Activated naive CD4-positive, alpha-beta T cell treated with anti-CD3 and anti-CD28 coated beads, Interleukin-2, amount 10 ng/mL, durations not matched to agents 5 hours and 36 hours (primary cell): ENCODE data around the gene ZNF93. TPM values are rescaled to one million over a fixed set of nuclear protein-coding genes. Genes with fewer than 3 reads are reported as not detected.

Source experiments
- total RNA-seq, 2 experiments: library from RNA; stranded (reverse); gene quantifications; one replicate each; pipeline ENCODE4 v1.2.3, GENCODE V29; 2021

ZNF93 gene
- total RNA-seq: 10 to 100 TPM; 13.1 to 14.4 TPM

DNA sequence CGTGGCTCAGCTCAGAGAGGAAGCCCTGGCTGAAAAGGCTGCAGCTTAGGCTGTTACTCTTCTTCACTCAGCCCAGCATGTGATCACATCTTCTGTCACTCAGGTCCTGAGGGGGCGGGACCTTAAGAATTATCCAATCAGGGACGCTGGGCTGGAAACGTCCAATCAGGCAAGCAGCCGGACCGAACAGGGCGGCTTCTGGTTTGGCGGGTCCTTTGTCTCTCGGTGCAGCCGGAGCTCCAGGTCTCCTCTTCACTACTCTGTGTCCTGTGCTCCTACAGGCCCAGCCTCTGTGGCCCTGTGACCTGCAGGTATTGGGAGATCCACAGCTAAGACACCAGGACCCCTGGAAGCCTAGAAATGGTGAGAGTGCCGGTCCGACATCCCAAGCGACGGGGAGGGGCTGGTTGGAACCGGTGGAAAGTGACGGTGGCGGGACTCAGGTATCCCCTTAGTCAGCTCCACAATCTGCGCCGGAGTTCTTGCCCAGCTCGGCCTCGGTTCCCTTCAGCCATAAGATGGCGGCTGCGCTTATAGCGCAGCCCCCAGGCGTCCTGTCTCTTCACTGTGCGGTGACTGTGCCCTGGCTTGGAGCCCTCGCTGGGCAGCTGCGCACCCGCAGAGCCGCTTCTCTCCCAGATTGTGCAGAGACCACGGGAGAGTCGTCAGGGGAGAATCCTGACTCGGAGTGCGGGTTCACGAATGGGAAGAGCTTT is at the start of gene ZNF93:
TSS of gene ZNF93 (plus strand) at position 218 of the 716 bp plus-strand sequence. CDS start at position 361, 143 bp downstream.

DNA sequence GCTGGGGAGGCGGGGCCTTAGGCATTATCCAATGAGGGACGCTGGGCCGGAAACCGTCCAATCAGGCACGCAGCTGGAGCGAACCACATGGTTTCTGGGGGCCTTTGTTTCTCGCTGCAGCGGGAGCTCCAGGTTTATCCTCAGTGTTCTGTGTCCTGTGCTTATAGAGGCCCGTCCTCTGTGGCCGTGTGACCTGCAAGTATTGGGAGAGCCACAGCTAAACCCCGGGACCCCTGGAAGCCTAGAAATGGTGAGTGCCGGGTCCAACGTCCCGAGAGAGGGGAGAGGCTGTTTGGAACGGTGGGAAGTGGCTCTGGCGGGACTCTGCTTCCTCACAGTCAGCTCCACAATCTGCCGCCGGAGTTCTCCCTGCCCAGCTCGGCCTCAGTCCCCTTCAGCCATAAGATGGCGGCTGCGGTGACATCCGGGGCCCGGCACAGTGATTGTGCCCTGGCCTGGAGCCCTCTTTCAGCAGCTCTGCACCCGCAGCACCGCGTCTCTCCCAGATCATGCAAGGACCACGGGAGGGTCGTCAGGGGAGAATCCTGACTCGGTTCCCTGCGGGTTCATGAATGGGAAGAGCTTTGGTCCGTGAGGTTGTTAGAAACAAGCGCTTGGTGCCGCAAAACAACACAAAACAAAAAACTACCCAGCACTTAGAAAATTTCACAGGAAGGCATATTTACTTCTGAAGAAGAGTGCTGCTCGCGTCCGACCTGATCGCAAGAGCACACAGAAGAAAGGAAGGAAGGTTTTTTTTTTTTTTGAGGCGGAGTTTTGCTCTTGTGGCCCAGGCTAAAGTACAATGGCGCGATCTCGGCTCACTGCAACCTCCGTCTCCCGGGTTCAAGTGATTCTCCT is 34.8 kb upstream of the ZNF93 start, which contains the start of gene ZNF253:
TSS of gene ZNF253 (plus strand) at position 133 of the 861 bp plus-strand sequence. CDS start at position 248, 115 bp downstream.

Other genes with a start within 250 kb of the ZNF93 start
- 10 to 100 TPM; 81.8 to 93.7 TPM for gene ATP13A1, start 237.3 kb upstream of the ZNF93 start, total RNA-seq
- 100 to 1,000 TPM; 121 to 129 TPM for gene ZNF101, start 232.1 kb upstream of the ZNF93 start, total RNA-seq
- 1 to 10 TPM; 9.2 to 9.5 TPM for gene ZNF14, start 167.8 kb upstream of the ZNF93 start, total RNA-seq
- 10 to 100 TPM; 27.8 to 29.6 TPM for gene ZNF506, start 79.2 kb upstream of the ZNF93 start, total RNA-seq
- 10 to 100 TPM; 20.8 to 22.2 TPM for gene ZNF253, start 35.1 kb upstream of the ZNF93 start, total RNA-seq
- 1 to 10 TPM; 7.3 to 8.1 TPM for gene ZNF682, start 138.6 kb downstream of the ZNF93 start, total RNA-seq
- 1 to 10 TPM; 7.8 to 8.4 TPM for gene ZNF90, start 177.1 kb downstream of the ZNF93 start, total RNA-seq